SU-DHL-6 (cell line): ENCODE measurements around the gene CDC42BPA.

Experiments
- CTCF ChIP-seq: fragments of 200-600 bp; sonication (generic); IDR thresholded peaks from one replicate; pipeline ENCODE4 v1.5.1; 2017; ENCODE audit warnings: antibody characterized with exemption, mild to moderate bottlenecking, low read length, moderate library complexity; ENCODE audit not compliant: insufficient read depth, poor library complexity, severe bottlenecking
- EZH2phosphoT487 ChIP-seq: fragments of 200-600 bp; sonication (generic), shearing (Covaris generic); conservative IDR thresholded peaks from 2 replicates; pipeline ENCODE4 v1.6.1; 2018; ENCODE audit warnings: mild to moderate bottlenecking, antibody characterized with exemption, low read length, moderate library complexity, mixed read lengths

DNA sequence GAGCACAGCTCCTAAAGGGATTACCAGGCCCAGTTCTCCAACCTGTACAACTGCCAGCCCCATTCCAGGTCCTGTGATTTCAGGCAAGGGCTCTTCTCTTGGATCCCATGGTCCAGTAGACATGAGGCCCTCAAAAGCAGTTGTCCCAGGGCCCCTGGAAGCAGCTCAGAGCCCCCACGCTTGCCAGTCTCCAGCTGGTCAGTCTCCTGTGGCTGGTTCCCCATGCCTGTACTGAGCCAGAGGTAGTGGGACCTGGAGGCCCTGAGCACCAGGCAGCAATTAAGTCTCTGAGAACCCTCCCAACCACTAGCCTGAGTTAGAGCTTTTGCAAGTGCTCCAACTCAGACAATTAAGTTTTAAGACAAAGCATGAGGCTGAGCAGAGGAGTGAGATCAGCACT, 36.9 kb downstream of the CDC42BPA start:
- TF ChIP-seq CTCF = no peak
- TF ChIP-seq EZH2phosphoT487 = no peak
